ENCODE measurements around the gene NCBP3.

- TF ChIP-seq CTCF (IDR thresholded peaks at IDR 0.05; ENCODE audit: extremely low read depth in 1 of 2, insufficient read depth in 1 of 2, low read depth in 1 of 2, low read length in 2 of 2) (no peak), POLR2A (IDR thresholded peaks at IDR 0.05; ENCODE audit: low read depth, low read length) (no peak), MYC (IDR thresholded peaks at IDR 0.05; ENCODE audit: low read depth, low read length) (no peak), POLR2AphosphoS5 (IDR thresholded peaks at IDR 0.05; ENCODE audit: insufficient read depth, low read depth, low read length) (no peak)
Measured at GRCh38 chr17:3768341-3768740, 77.7 kb downstream of the NCBP3 start.

Data from endothelial cell of umbilical vein (primary cell).